LNCAP (cell line): ENCODE measurements around the gene ADCY3.

Experiments
- CTCF ChIP-seq: fragments of 450-650 bp; IDR thresholded peaks from 2 replicates; pipeline ENCODE4 v1.5.1; 2017; ENCODE audit warnings: mild to moderate bottlenecking

The ADCY3 gene

GRCh38 chr2:24826773-24827145 is 93.3 kb downstream of the ADCY3 start:
- no peak for TF ChIP-seq CTCF

GRCh38 chr2:24825883-24826772 is 93.9 kb downstream of the ADCY3 start:
- no peak for TF ChIP-seq CTCF

- peak; percentile 36; the same call in 1 of the 2 replicates for TF ChIP-seq CTCF
Observed at GRCh38 chr2:24824966-24825882, 94.8 kb downstream of the ADCY3 start.

DNA sequence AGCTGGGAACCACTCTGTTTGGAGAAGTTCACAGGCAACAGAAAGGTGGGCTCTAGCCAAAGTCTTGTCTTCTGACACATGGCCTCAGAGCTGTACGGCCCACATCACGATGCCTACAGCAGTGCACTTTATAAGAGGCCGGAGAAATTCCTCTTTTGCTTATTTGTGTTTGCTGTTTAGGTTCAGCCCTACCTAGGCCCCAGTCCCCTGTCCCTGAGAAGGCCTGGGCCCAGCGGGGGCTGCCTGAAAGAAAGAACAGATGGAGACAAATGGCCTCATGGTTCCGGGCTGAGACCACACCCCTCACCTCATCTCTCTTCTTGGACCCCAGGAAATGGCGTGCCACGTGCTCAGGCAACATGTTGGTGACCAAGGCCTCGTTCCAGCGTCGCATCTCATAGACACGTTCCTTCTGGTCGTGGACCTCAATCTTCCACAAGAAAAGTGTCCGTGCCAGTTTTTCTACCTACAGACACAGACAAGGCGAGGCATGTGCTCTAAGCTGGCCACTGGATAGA is 95.9 kb downstream of the ADCY3 start:
- TF ChIP-seq CTCF, result no peak

GRCh38 chr2:24822049-24822706 is 97.9 kb downstream of the ADCY3 start:
- no peak for TF ChIP-seq CTCF

DNA sequence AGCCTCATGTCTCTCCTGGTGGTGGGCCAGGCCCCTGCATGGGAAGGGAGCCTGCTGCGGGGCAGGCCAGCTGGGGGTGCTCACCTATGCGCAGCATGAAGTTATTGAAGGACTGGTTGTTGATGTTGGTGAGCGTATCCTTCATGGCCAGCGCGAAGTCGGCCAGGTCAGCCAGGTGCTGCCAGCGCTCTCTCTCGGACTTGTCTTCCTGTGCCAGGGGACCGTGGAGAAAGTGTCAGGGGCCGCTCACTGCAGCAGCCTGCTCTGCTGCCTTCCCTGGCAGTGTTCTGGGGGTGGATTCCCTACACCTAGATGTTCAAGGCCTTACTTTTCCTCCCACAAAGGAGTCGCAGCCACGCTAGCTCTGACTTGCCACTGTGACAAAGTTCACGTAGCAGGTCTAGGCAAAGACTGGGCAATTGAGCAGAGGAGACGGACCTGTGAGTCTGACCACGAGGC is 98.6 kb downstream of the ADCY3 start:
- no peak for TF ChIP-seq CTCF
